OCI-LY3 (cell line): ENCODE measurements around the gene CLMN.

Experiments
- H2AFZ ChIP-seq: fragments of 200-600, 300-600 bp; shearing (Covaris generic); 2 replicates; pipeline ENCODE4 v1.6.0; 2014; ENCODE audit warnings: antibody characterized with exemption, low read depth, low read length
- H3K27ac ChIP-seq: fragments of 200-600, 300-600 bp; sonication (generic); 2 replicates; pipeline ENCODE4 v1.5.1; 2014; ENCODE audit warnings: mild to moderate bottlenecking, low read length, moderate library complexity, mixed read lengths
- H3K27me3 ChIP-seq: fragments of 200-600, 300-600 bp; sonication (generic); 2 replicates; pipeline ENCODE4 v1.6.1; 2014; ENCODE audit warnings: low read depth, low read length, mixed read lengths
- H3K36me3 ChIP-seq: fragments of 200-600, 300-600 bp; sonication (generic); replicated peaks from 2 replicates; pipeline ENCODE3; 2014; ENCODE audit warnings: low read depth, low read length, mixed read lengths
- H3K4me1 ChIP-seq: fragments of 300-600, 200-600 bp; sonication (generic); 2 replicates; pipeline ENCODE4 v1.6.1; 2014; ENCODE audit warnings: low read length, mixed read lengths
- H3K4me2 ChIP-seq: fragments of 200-600, 300-600 bp; sonication (generic); 2 replicates; pipeline ENCODE4 v1.6.1; 2014; ENCODE audit warnings: low read length, mixed read lengths
- H3K4me3 ChIP-seq: fragments of 300-600, 200-600 bp; sonication (generic); 2 replicates; pipeline ENCODE4 v1.5.1; 2014; ENCODE audit warnings: antibody characterized with exemption, mild to moderate bottlenecking, low read length, moderate library complexity
- H3K79me2 ChIP-seq: fragments of 300-600, 200-600 bp; shearing (Covaris generic); 2 replicates; pipeline ENCODE4 v1.6.1; 2014; ENCODE audit warnings: mild to moderate bottlenecking, low read length, mixed read lengths
- H3K9ac ChIP-seq: fragments of 300-600, 200-600 bp; shearing (Covaris generic); 2 replicates; pipeline ENCODE4 v1.6.0; 2014; ENCODE audit warnings: mild to moderate bottlenecking, low read length, moderate library complexity
- H3K9me3 ChIP-seq: fragments of 200-600, 300-600 bp; shearing (Covaris generic); 2 replicates; pipeline ENCODE4 v1.6.1; 2014; ENCODE audit warnings: low read length, mixed read lengths; ENCODE audit not compliant: insufficient read depth
- H4K20me1 ChIP-seq: fragments of 200-600, 300-600 bp; sonication (generic); 2 replicates; pipeline ENCODE4 v1.6.1; 2016; ENCODE audit warnings: low read length, mixed read lengths; ENCODE audit not compliant: insufficient read depth
- CTCF ChIP-seq: fragments of 200-600, 300-600 bp; sonication (generic); IDR thresholded peaks from 2 replicates; pipeline ENCODE4 v1.5.1; 2014; ENCODE audit warnings: antibody characterized with exemption, low read length, low read depth
- EZH2phosphoT487 ChIP-seq: fragments of 200-600 bp; shearing (Covaris generic); IDR thresholded peaks from 2 replicates; pipeline ENCODE4 v1.6.1; 2018; ENCODE audit warnings: antibody characterized with exemption, mixed run types, low read depth

The CLMN gene

GRCh38 chr14:95250936-95251335, 68.8 kb downstream of the CLMN start:
- H3K9me3 ChIP-seq: no peaks in the 10 kb centered on the region
- H3K4me1 ChIP-seq: peaks cover 17% of the 10 kb centered on the region
- H2AFZ ChIP-seq: no peak overlapping the region
- no peak overlapping the region for H3K4me2 ChIP-seq
- H3K36me3 ChIP-seq: no peaks in the 10 kb centered on the region
- peaks cover 17% of the 10 kb centered on the region for H3K27me3 ChIP-seq
- H4K20me1 ChIP-seq: no peaks in the 10 kb centered on the region
- H3K9ac ChIP-seq: no peak overlapping the region
- no peaks in the 10 kb centered on the region for H3K79me2 ChIP-seq
- TF ChIP-seq EZH2phosphoT487 (no peak), CTCF (no peak)
- H3K4me3 ChIP-seq: no peak overlapping the region
- no peak overlapping the region for H3K27ac ChIP-seq

DNA sequence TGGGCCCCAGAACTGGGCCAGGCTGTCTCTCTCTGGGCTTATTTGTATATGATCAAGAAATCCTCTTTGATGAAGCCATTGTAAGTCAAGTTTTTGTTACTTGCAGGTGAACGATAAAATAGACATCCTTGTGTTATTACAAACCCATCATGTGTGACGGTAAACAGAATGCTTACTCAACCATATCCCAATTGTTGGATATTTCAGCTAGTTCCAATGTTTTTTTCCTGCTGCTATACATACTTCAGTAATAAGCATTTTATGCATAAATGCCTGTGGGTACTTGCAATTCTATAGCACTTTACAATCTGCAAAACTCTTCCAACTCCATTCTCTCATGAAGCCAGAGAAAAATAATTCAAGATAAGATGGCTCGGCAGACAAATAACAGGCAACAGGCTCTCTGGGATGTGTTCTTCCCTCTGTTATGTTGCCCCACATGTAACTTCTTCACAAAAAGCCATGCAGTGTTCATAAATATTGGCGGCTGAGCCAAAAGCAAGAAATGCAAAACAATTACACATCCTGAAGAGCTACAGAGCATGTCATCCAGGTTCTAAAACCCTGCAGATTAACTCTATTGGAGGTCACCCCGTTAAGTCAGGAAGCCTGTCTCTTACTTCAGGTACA, 69.5 kb downstream of the CLMN start:
- no peaks in the 10 kb centered on the region for H3K36me3 ChIP-seq
- H3K4me1 ChIP-seq: peaks cover 10% of the 10 kb centered on the region
- H3K4me3 ChIP-seq: no peak overlapping the region
- no peak overlapping the region for H3K4me2 ChIP-seq
- peaks cover 17% of the 10 kb centered on the region for H3K27me3 ChIP-seq
- H3K9me3 ChIP-seq: no peaks in the 10 kb centered on the region
- no peaks in the 10 kb centered on the region for H3K79me2 ChIP-seq
- TF ChIP-seq CTCF: no peak
- no peak for TF ChIP-seq EZH2phosphoT487
- H4K20me1 ChIP-seq: no peaks in the 10 kb centered on the region
- H3K27ac ChIP-seq: no peak overlapping the region
- H3K9ac ChIP-seq: no peak overlapping the region
- H2AFZ ChIP-seq: no peak overlapping the region

GRCh38 chr14:95248432-95248831, 71.3 kb downstream of the CLMN start:
- no peak overlapping the region for H3K4me2 ChIP-seq
- no peak overlapping the region for H3K9ac ChIP-seq
- no peak overlapping the region for H2AFZ ChIP-seq
- no peaks in the 10 kb centered on the region for H4K20me1 ChIP-seq
- no peaks in the 10 kb centered on the region for H3K9me3 ChIP-seq
- H3K27ac ChIP-seq: no peak overlapping the region
- H3K79me2 ChIP-seq: no peaks in the 10 kb centered on the region
- no peak overlapping the region for H3K4me3 ChIP-seq
- TF ChIP-seq EZH2phosphoT487 (no peak), CTCF (no peak)
- H3K4me1 ChIP-seq: peaks cover 3% of the 10 kb centered on the region; the same call in 1 of the 2 replicates
- no peaks in the 10 kb centered on the region for H3K36me3 ChIP-seq
- peaks cover 17% of the 10 kb centered on the region for H3K27me3 ChIP-seq

DNA sequence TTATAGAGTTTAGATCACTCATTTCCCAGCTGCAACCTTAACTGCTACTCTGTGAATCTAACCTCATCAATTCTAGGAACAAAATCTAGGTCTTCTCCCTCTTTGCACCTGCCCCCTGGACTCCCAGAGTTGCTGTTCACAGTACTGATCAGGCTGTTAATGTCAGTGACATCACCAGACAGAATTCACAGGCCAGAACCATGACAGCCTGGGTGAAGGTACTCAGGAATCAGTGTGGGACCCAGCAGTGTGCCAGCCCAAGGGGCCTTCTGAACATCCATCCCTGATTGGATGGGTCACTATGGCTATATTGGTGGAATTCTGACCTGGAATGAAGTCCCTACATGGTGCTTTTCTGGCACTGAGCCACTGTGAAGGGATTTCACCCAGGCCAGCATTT, 72.8 kb downstream of the CLMN start:
- peaks cover 3% of the 10 kb centered on the region; the same call in 1 of the 2 replicates for H3K4me1 ChIP-seq
- peaks cover 17% of the 10 kb centered on the region for H3K27me3 ChIP-seq
- TF ChIP-seq CTCF (no peak), EZH2phosphoT487 (no peak)
- H3K27ac ChIP-seq: no peak overlapping the region
- no peak overlapping the region for H3K9ac ChIP-seq
- no peak overlapping the region for H3K4me2 ChIP-seq
- H4K20me1 ChIP-seq: no peaks in the 10 kb centered on the region
- H3K36me3 ChIP-seq: no peaks in the 10 kb centered on the region
- H3K9me3 ChIP-seq: no peaks in the 10 kb centered on the region
- H3K79me2 ChIP-seq: no peaks in the 10 kb centered on the region
- no peak overlapping the region for H3K4me3 ChIP-seq
- H2AFZ ChIP-seq: no peak overlapping the region
